Type B pancreatic cell (in vitro differentiated cells): ENCODE measurements around the gene CLMN. TPM values are rescaled to one million over a fixed set of nuclear protein-coding genes. Genes with fewer than 3 reads are reported as not detected.

Source experiments
- DNase-seq: peaks from one replicate; pipeline ENCODE4 v3.0.0; 2021; ENCODE audit warnings: mixed read lengths; ENCODE audit not compliant: unreplicated experiment; ENCODE audit errors: extremely low spot score
- H3K27ac Mint-ChIP-seq: 2 replicates; pipeline ENCODE4 v1.8.0; 2021; ENCODE audit warnings: mild to moderate bottlenecking, mixed read lengths
- H3K27me3 Mint-ChIP-seq: 2 replicates; pipeline ENCODE4 v1.8.0; 2021; ENCODE audit warnings: mixed read lengths
- H3K36me3 Mint-ChIP-seq: 2 replicates; pipeline ENCODE4 v1.8.0; 2021; ENCODE audit warnings: mixed read lengths
- H3K4me1 Mint-ChIP-seq: one replicate; pipeline ENCODE4 v1.8.0; 2021; ENCODE audit warnings: mixed read lengths; ENCODE audit not compliant: unreplicated experiment
- H3K4me3 Mint-ChIP-seq: 2 replicates; pipeline ENCODE4 v1.8.0; 2021; ENCODE audit warnings: mild to moderate bottlenecking, mixed read lengths
- H3K9me3 Mint-ChIP-seq: 2 replicates; pipeline ENCODE4 v1.8.0; 2021; ENCODE audit warnings: mixed read lengths
- CTCF ChIP-seq: fragments of 200-600 bp; sonication (generic); conservative IDR thresholded peaks from 2 replicates; pipeline ENCODE4 v1.5.0; 2021; ENCODE audit warnings: antibody characterized with exemption, mild to moderate bottlenecking
- total RNA-seq: library from RNA; stranded (reverse); gene quantifications from 2 replicates; pipeline ENCODE4 v1.2.1, GENCODE V29; 2021; ENCODE audit warnings: low replicate concordance

Gene CLMN
- total RNA-seq, 1 donor from 2014 or later = 23.0 TPM

- Mint-ChIP-seq H3K4me1 (peaks cover 20% of the 10 kb centered on the region), H3K9me3 (peaks cover 10% of the 10 kb centered on the region), H3K27ac (no peak overlapping the region), H3K36me3 (peaks cover 14% of the 10 kb centered on the region), H3K27me3 (no peaks in the 10 kb centered on the region), H3K4me3 (no peak overlapping the region)
- TF ChIP-seq CTCF = no peak
- DNase-seq = peak; percentile 58
Measured at GRCh38 chr14:95291859-95292542, 27.7 kb downstream of the CLMN start.

- no peak overlapping the region for H3K4me3 Mint-ChIP-seq
- H3K36me3 Mint-ChIP-seq = peaks cover 9% of the 10 kb centered on the region
- peak; percentile 59 for DNase-seq
- no peak for TF ChIP-seq CTCF
- H3K4me1 Mint-ChIP-seq = peaks cover 11% of the 10 kb centered on the region
- H3K27ac Mint-ChIP-seq = peak overlapping the region; percentile 50
- H3K9me3 Mint-ChIP-seq = peaks cover 5% of the 10 kb centered on the region
- no peaks in the 10 kb centered on the region for H3K27me3 Mint-ChIP-seq
Measured at GRCh38 chr14:95290871-95291431, 28.8 kb downstream of the CLMN start.

GRCh38 chr14:95290021-95290420, 29.7 kb downstream of the CLMN start:
- Mint-ChIP-seq H3K4me1 (peaks cover 8% of the 10 kb centered on the region), H3K9me3 (peaks cover 7% of the 10 kb centered on the region), H3K27ac (no peak overlapping the region), H3K36me3 (peaks cover 9% of the 10 kb centered on the region), H3K4me3 (no peak overlapping the region), H3K27me3 (no peaks in the 10 kb centered on the region)
- no peak for TF ChIP-seq CTCF
- peak; percentile 51 for DNase-seq

GRCh38 chr14:95289323-95290010, 30.2 kb downstream of the CLMN start:
- Mint-ChIP-seq H3K9me3 (peaks cover 7% of the 10 kb centered on the region), H3K36me3 (peaks cover 9% of the 10 kb centered on the region), H3K27me3 (no peaks in the 10 kb centered on the region), H3K27ac (no peak overlapping the region), H3K4me1 (peaks cover 8% of the 10 kb centered on the region), H3K4me3 (no peak overlapping the region)
- TF ChIP-seq CTCF = no peak
- peak; percentile 34 for DNase-seq

- H3K36me3 Mint-ChIP-seq = peaks cover 9% of the 10 kb centered on the region
- peaks cover 8% of the 10 kb centered on the region for H3K4me1 Mint-ChIP-seq
- H3K9me3 Mint-ChIP-seq = peaks cover 7% of the 10 kb centered on the region
- H3K27ac Mint-ChIP-seq = no peak overlapping the region
- no peak overlapping the region for H3K4me3 Mint-ChIP-seq
- peak; percentile 24 for DNase-seq
- TF ChIP-seq CTCF = no peak
- no peaks in the 10 kb centered on the region for H3K27me3 Mint-ChIP-seq
Measured at GRCh38 chr14:95288672-95289322, 30.9 kb downstream of the CLMN start.
